ENCODE measurements around the gene MRPL37. TPM values are rescaled to one million over a fixed set of nuclear protein-coding genes. Genes with fewer than 3 reads are reported as not detected.
A peak's percentile ranks its signal among the peaks of the same experiment; 100 is the strongest.

Gene MRPL37
- total and polyA plus RNA-seq, 2 of the 8 experiments (the other 6 are each of a cell fraction or from before 2014, with no cell fraction given) = 45.5 to 126 TPM

DNA sequence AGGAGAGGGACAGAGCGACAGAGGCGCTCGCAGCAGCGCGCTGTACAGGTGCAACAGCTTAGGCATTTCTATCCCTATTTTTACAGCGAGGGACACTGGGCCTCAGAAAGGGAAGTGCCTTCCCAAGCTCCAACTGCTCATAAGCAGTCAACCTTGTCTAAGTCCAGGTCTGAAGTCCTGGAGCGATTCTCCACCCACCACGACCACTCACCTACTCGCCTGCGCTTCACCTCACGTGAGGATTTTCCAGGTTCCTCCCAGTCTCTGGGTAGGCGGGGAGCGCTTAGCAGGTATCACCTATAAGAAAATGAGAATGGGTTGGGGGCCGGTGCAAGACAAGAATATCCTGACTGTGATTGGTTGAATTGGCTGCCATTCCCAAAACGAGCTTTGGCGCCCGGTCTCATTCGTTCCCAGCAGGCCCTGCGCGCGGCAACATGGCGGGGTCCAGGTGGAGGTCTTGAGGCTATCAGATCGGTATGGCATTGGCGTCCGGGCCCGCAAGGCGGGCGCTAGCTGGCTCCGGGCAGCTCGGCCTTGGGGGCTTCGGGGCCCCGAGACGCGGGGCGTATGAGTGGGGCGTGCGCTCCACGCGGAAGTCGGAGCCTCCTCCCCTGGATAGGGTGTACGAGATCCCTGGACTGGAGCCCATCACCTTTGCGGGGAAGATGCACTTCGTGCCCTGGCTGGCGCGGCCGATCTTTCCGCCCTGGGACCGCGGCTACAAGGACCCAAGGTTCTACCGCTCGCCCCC lies at the start of gene MRPL37, which contains the start of gene CYB5RL (continued):
- TF ChIP-seq CBX8 (IDR thresholded peaks at IDR 0.05; ENCODE audit: borderline replicate concordance, low read depth, low read length) (no peak), SIX5 (IDR thresholded peaks at IDR 0.05; ENCODE audit: low read depth, low read length) (no peak), CHD2 (IDR thresholded peaks at IDR 0.05; ENCODE audit: low read length) (peak; percentile 85), BACH1 (IDR thresholded peaks at IDR 0.05; ENCODE audit: low read length) (no peak), SIRT6 (IDR thresholded peaks at IDR 0.05; ENCODE audit: low read length) (no peak), FOSL1 (IDR thresholded peaks at IDR 0.05; ENCODE audit: insufficient read depth, low read depth, low read length) (no peak), PHF8 (conservative IDR thresholded peaks at IDR 0.05; ENCODE audit: low read depth, low read length) (peak; percentile 98), SP4 (IDR thresholded peaks at IDR 0.05; ENCODE audit: low read length) (no peak), SP2 (IDR thresholded peaks at IDR 0.05; ENCODE audit: low read length) (peak; percentile 78), POLR2AphosphoS5 (IDR thresholded peaks at IDR 0.05; ENCODE audit: low read depth, low read length) (peak; percentile 85), EP300 (IDR thresholded peaks at IDR 0.05; ENCODE audit: borderline replicate concordance in 1 of 2, low read depth in 2 of 2, low read length in 2 of 2) (no peak), JUN (IDR thresholded peaks at IDR 0.05; ENCODE audit: low read depth, low read length) (no peak), CTBP2 (IDR thresholded peaks at IDR 0.05; ENCODE audit: borderline replicate concordance, insufficient read depth, insufficient read length, low read length) (no peak), KDM1A (IDR thresholded peaks at IDR 0.05; ENCODE audit: borderline replicate concordance, low read length) (no peak), JUND (IDR thresholded peaks at IDR 0.05; ENCODE audit: low read length) (no peak), TAF7 (optimal IDR thresholded peaks at IDR 0.05; ENCODE audit: borderline replicate concordance, low read depth, low read length) (peak; percentile 59), KDM4A (IDR thresholded peaks at IDR 0.05; ENCODE audit: low read depth, low read length, severe bottlenecking) (peak; percentile 40), MAFK (IDR thresholded peaks at IDR 0.05; ENCODE audit: low read depth, low read length) (no peak), TBP (IDR thresholded peaks at IDR 0.05; ENCODE audit: low read depth, low read length) (peak; percentile 87), YY1 (IDR thresholded peaks at IDR 0.05; ENCODE audit: low read depth, low read length) (peak; percentile 93)
- TF ChIP-seq, protein P1, sequence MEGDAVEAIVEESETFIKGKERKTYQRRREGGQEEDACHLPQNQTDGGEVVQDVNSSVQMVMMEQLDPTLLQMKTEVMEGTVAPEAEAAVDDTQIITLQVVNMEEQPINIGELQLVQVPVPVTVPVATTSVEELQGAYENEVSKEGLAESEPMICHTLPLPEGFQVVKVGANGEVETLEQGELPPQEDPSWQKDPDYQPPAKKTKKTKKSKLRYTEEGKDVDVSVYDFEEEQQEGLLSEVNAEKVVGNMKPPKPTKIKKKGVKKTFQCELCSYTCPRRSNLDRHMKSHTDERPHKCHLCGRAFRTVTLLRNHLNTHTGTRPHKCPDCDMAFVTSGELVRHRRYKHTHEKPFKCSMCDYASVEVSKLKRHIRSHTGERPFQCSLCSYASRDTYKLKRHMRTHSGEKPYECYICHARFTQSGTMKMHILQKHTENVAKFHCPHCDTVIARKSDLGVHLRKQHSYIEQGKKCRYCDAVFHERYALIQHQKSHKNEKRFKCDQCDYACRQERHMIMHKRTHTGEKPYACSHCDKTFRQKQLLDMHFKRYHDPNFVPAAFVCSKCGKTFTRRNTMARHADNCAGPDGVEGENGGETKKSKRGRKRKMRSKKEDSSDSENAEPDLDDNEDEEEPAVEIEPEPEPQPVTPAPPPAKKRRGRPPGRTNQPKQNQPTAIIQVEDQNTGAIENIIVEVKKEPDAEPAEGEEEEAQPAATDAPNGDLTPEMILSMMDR (IDR thresholded peaks at IDR 0.05; ENCODE audit: control extremely low read depth in 1 of 3, insufficient read depth in 1 of 3, low read depth in 1 of 3, low read length in 3 of 3) = no peak
- TF ChIP-seq, protein P2, sequence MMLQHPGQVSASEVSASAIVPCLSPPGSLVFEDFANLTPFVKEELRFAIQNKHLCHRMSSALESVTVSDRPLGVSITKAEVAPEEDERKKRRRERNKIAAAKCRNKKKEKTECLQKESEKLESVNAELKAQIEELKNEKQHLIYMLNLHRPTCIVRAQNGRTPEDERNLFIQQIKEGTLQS (IDR thresholded peaks at IDR 0.05; ENCODE audit: insufficient read depth, low read depth, low read length) = 0 out of 2 replicates have a peak, but pooled peaks have one; percentile 34

All from H1 (cell line).